ENCODE measurements around the gene DUSP22. TPM values are rescaled to one million over a fixed set of nuclear protein-coding genes. Genes with fewer than 3 reads are reported as not detected.

The DUSP22 gene
- total and polyA plus RNA-seq, 9 of the 15 experiments (the other 6 are each of a cell fraction or from before 2014, with no cell fraction given): 9.3 to 19.4 (median 11.8) TPM

GRCh38 chr6:246352-246751 is 45.9 kb upstream of the DUSP22 start (continued):
- TF ChIP-seq CCAR2 (IDR thresholded peaks at IDR 0.05; ENCODE audit: low read depth, low read length): no peak
- TF ChIP-seq ZNF146 (CRISPR knock-in tag; IDR thresholded peaks at IDR 0.05; ENCODE audit: unreplicated experiment): no peak
- TF ChIP-seq ESRRB (CRISPR knock-in tag; IDR thresholded peaks at IDR 0.05; ENCODE audit: borderline replicate concordance): no peak
- TF ChIP-seq BRF2 (IDR thresholded peaks at IDR 0.05; ENCODE audit: borderline replicate concordance, insufficient read depth, insufficient read length): no peak
- TF ChIP-seq ELK3 (CRISPR knock-in tag; IDR thresholded peaks at IDR 0.05): no peak
- no peak for TF ChIP-seq TEAD2 (tag; IDR thresholded peaks at IDR 0.05)
- TF ChIP-seq HBP1 (CRISPR knock-in tag; IDR thresholded peaks at IDR 0.05): no peak
- no peak for TF ChIP-seq MBD2 (IDR thresholded peaks at IDR 0.05; ENCODE audit: borderline replicate concordance, low read depth)
- no peak for TF ChIP-seq GTF2F1 (IDR thresholded peaks at IDR 0.05; ENCODE audit: low read depth, low read length)
- no peak for TF ChIP-seq ZNF175 (CRISPR knock-in tag; IDR thresholded peaks at IDR 0.05; ENCODE audit: low read depth)
- TF ChIP-seq MEIS2 (IDR thresholded peaks at IDR 0.05; ENCODE audit: partially characterized antibody): peak; percentile 39
- no peak for TF ChIP-seq ARID4B (CRISPR knock-in tag; IDR thresholded peaks at IDR 0.05)
- no peak for TF ChIP-seq ATF2 (CRISPR knock-in tag; IDR thresholded peaks at IDR 0.05)
